HepG2 (cell line): Measurements from ENCODE around the gene FAM219B. TPM values are rescaled to one million over a fixed set of nuclear protein-coding genes. Genes with fewer than 3 reads are reported as not detected.
A peak's percentile ranks its signal among the peaks of the same experiment; 100 is the strongest.

Source experiments
- NKX3-1 ChIP-seq: sonication (generic); formaldehyde crosslinking; IDR thresholded peaks from 2 replicates; pipeline ENCODE4 v1.5.0; 2020; ENCODE audit warnings: missing genetic modification reagents
- PAF1 ChIP-seq: IDR thresholded peaks from 2 replicates; pipeline ENCODE4 v1.6.1; 2016; ENCODE audit warnings: missing genetic modification reagents, missing compliant biosample characterization
- PBX3 ChIP-seq: sonication (generic); formaldehyde crosslinking; IDR thresholded peaks from 2 replicates; pipeline ENCODE4 v1.8.1; 2023; ENCODE audit warnings: missing genetic modification reagents, inconsistent platforms, borderline replicate concordance
- SETDB1 ChIP-seq: sonication (generic); formaldehyde crosslinking; IDR thresholded peaks from 2 replicates; pipeline ENCODE4 v1.5.1; 2020; ENCODE audit warnings: missing genetic modification reagents, mild to moderate bottlenecking, borderline replicate concordance
- SNAPC2 ChIP-seq: sonication (generic); formaldehyde crosslinking; IDR thresholded peaks from 2 replicates; pipeline ENCODE4 v1.8.1; 2022; ENCODE audit warnings: mild to moderate bottlenecking, missing genetic modification reagents
- SOX5 ChIP-seq: IDR thresholded peaks from 2 replicates; pipeline ENCODE4 v1.6.1; 2016; ENCODE audit warnings: borderline replicate concordance
- SRSF4 ChIP-seq: fragments of 200-400 bp; formaldehyde crosslinking; IDR thresholded peaks from one replicate; pipeline ENCODE4 v1.6.1; 2018; ENCODE audit warnings: mild to moderate bottlenecking, low read depth, low read length, moderate library complexity; ENCODE audit not compliant: poor library complexity, severe bottlenecking
- ZFP82 ChIP-seq: sonication (generic); formaldehyde crosslinking; IDR thresholded peaks from 2 replicates; pipeline ENCODE4 v1.5.1; 2020; ENCODE audit warnings: mild to moderate bottlenecking, missing genetic modification reagents, borderline replicate concordance
- ZHX1 ChIP-seq: sonication (generic); formaldehyde crosslinking; IDR thresholded peaks from 2 replicates; pipeline ENCODE4 v1.8.1; 2022; ENCODE audit warnings: low read depth, mild to moderate bottlenecking, missing genetic modification reagents
- ZNF362 ChIP-seq: sonication (generic); formaldehyde crosslinking; IDR thresholded peaks from 2 replicates; pipeline ENCODE4 v1.4.0; 2020; ENCODE audit warnings: missing genetic modification reagents, mild to moderate bottlenecking, borderline replicate concordance
- ZNF660 ChIP-seq: sonication (generic); formaldehyde crosslinking; IDR thresholded peaks from 2 replicates; pipeline ENCODE4 v1.5.1; 2020; ENCODE audit warnings: mild to moderate bottlenecking, low read depth, missing genetic modification reagents, borderline replicate concordance
- ZNF678 ChIP-seq: sonication (generic); formaldehyde crosslinking; IDR thresholded peaks from 2 replicates; pipeline ENCODE4 v1.4.0; 2020; ENCODE audit warnings: mild to moderate bottlenecking, missing genetic modification reagents
- ZNF772 ChIP-seq: sonication (generic); formaldehyde crosslinking; IDR thresholded peaks from 2 replicates; pipeline ENCODE4 v1.5.0; 2020; ENCODE audit warnings: mild to moderate bottlenecking, missing genetic modification reagents
- ZNF891 ChIP-seq: sonication (generic); formaldehyde crosslinking; IDR thresholded peaks from 2 replicates; pipeline ENCODE4 v1.5.0; 2020; ENCODE audit warnings: mild to moderate bottlenecking, missing genetic modification reagents
- polyA plus RNA-seq, 8 experiments: library from polyadenylated mRNA; depleted of rRNA in 3 of 8; stranded (reverse) in 7 of 8; unstranded in 1 of 8; fragments of >200 nt; fragmentation: Illumina TruSeq in 4 of 8; extraction: Trizol in 4 of 8; gene quantifications; 2 replicates each; pipeline versions ENCODE4 v1.2.1 to v1.2.3, GENCODE V29; 2011 to 2016; ENCODE audit warnings: low read depth in 4 of 8, missing spikeins in 1 of 8, mixed read lengths in 1 of 8; ENCODE audit not compliant: insufficient read depth in 1 of 8
- total RNA-seq, 5 experiments: library from RNA; depleted of rRNA; stranded (reverse); fragments of >200 nt; fragmentation: Illumina TruSeq; extraction: Trizol; gene quantifications; 2 replicates each; pipeline ENCODE4 v1.2.3, GENCODE V29; 2016; ENCODE audit warnings: low read depth in 1 of 5
- TF ChIP-seq, protein P1 (sequence below): IDR thresholded peaks from 2 replicates; pipeline ENCODE4 v1.6.1; 2016; ENCODE audit warnings: mild to moderate bottlenecking

Gene FAM219B
- total and polyA plus RNA-seq, 2 of the 13 experiments (the other 11 are each of a cell fraction or from before 2014, with no cell fraction given) = 36.6 to 50.2 TPM

GRCh38 chr15:74937590-74938371, 31.1 kb upstream of the FAM219B start, which contains the start of gene COX5A (continued):
- TF ChIP-seq ZNF660 (CRISPR knock-in tag) (peak; percentile 32; the same call in 1 of the 2 replicates), ZHX1 (0 out of 2 replicates have a peak, but pooled peaks have one; percentile 73), ZNF678 (CRISPR knock-in tag) (peak; percentile 93), ZNF362 (CRISPR knock-in tag) (no peak), PBX3 (CRISPR knock-in tag) (no peak), SNAPC2 (no peak), ZNF891 (CRISPR knock-in tag) (no peak), SRSF4 (no peak), SETDB1 (CRISPR knock-in tag) (no peak), PAF1 (CRISPR knock-in tag) (no peak), ZFP82 (CRISPR knock-in tag) (no peak), NKX3-1 (CRISPR knock-in tag) (no peak), SOX5 (CRISPR knock-in tag) (peak; percentile 35; the same call in 1 of the 2 replicates), ZNF772 (CRISPR knock-in tag) (peak; percentile 87)
- TF ChIP-seq, protein P1, sequence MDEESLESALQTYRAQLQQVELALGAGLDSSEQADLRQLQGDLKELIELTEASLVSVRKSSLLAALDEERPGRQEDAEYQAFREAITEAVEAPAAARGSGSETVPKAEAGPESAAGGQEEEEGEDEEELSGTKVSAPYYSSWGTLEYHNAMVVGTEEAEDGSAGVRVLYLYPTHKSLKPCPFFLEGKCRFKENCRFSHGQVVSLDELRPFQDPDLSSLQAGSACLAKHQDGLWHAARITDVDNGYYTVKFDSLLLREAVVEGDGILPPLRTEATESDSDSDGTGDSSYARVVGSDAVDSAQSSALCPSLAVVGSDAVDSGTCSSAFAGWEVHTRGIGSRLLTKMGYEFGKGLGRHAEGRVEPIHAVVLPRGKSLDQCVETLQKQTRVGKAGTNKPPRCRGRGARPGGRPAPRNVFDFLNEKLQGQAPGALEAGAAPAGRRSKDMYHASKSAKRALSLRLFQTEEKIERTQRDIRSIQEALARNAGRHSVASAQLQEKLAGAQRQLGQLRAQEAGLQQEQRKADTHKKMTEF = peak; percentile 95
